ENCODE data around the gene TTBK1.

- TF ChIP-seq CTCF (IDR thresholded peaks at IDR 0.05) (no peak), POLR2A (IDR thresholded peaks at IDR 0.05) (no peak)
Observed at GRCh38 chr6:43204271-43205105, 38.8 kb upstream of the TTBK1 start.
